Peyer's patch (tissue), 4 donors: ENCODE results near the gene KAZN. TPM values are rescaled to one million over a fixed set of nuclear protein-coding genes. Genes with fewer than 3 reads are reported as not detected.

Source experiments
- DNase-seq, 3 donors: peaks; one replicate each; pipeline ENCODE4 v3.0.0-alpha.2; 2017 to 2019
- H3K27ac ChIP-seq, 4 donors: fragments of 200-600 bp; sonication (generic); one replicate each; pipeline ENCODE4 v1.5.1; 2016 to 2019
- H3K27me3 ChIP-seq, 2 donors: fragments of 200-600 bp; sonication (generic); one replicate each; pipeline ENCODE4 v1.5.1; 2019
- H3K36me3 ChIP-seq, 3 donors: fragments of 200-600 bp; sonication (generic); one replicate each; pipeline ENCODE4 v1.5.1; 2016 to 2019
- H3K4me1 ChIP-seq, 4 donors: fragments of 200-600 bp; sonication (generic); one replicate each; pipeline ENCODE4 v1.5.1; 2016 to 2019
- H3K4me3 ChIP-seq, 4 donors: fragments of 200-600 bp; sonication (generic); 1 replicate in 3 of 4; 2 replicates in 1 of 4; pipeline ENCODE4 v1.5.1; 2016 to 2019; ENCODE audit warnings: mild to moderate bottlenecking in 1 of 4
- H3K9me3 ChIP-seq, 4 donors: fragments of 200-600 bp; sonication (generic); one replicate each; pipeline ENCODE4 v1.5.1; 2016 to 2019; ENCODE audit warnings: mild to moderate bottlenecking in 1 of 4
- POLR2A ChIP-seq, 2 donors: fragments of 450-650 bp; IDR thresholded peaks; one replicate each; pipeline ENCODE4 v1.5.1; 2017; ENCODE audit warnings: antibody characterized with exemption in 2 of 2, mild to moderate bottlenecking in 2 of 2, moderate library complexity in 2 of 2
- total RNA-seq, 4 donors: library from RNA; depleted of rRNA; stranded (reverse); fragments of >200 nt; gene quantifications; one replicate each; pipeline ENCODE4 v1.1.0, GENCODE V29; 2016
- TF ChIP-seq, protein P1 (sequence below), 6 experiments: fragments of 450-650 bp in 4 of 6; fragments of 200-600 bp in 2 of 6; sonication (generic) in 1 of 6; IDR thresholded peaks; one replicate each; pipeline ENCODE4 v1.5.1; 2017 to 2019; ENCODE audit warnings: antibody characterized with exemption in 6 of 6, mild to moderate bottlenecking in 3 of 6, moderate library complexity in 1 of 6

The KAZN gene
- total RNA-seq, 4 donors from 2014 or later, result 14.9 to 25.5 (median 21.7) TPM

DNA sequence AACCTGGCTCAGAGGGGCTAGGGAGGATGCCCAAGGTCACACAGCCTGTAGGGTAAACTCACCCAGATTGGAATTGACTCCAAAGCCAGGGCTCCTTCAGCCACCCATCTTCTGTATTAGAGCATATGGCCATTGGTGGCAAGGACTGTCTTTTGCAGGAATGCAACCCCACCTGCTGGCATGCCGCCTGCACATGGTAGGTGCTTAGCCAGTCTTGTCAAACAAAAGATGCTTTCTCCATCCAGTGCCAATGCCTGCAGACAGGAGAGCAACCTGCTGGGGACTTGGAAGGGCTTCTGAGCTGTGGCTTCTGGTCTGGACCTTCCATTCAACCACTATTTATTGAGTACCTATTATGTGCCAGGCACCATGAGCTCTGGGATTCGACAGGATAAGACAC is 459.8 kb downstream of the KAZN start:
- Histone ChIP-seq H3K9me3 (no peaks in the 10 kb centered on the region), H3K4me1 (no peaks in the 10 kb centered on the region), H3K36me3 (no peaks in the 10 kb centered on the region), H3K4me3 (no peak overlapping the region), H3K27ac (no peak overlapping the region), H3K27me3 (no peaks in the 10 kb centered on the region)
- TF ChIP-seq, protein P1, sequence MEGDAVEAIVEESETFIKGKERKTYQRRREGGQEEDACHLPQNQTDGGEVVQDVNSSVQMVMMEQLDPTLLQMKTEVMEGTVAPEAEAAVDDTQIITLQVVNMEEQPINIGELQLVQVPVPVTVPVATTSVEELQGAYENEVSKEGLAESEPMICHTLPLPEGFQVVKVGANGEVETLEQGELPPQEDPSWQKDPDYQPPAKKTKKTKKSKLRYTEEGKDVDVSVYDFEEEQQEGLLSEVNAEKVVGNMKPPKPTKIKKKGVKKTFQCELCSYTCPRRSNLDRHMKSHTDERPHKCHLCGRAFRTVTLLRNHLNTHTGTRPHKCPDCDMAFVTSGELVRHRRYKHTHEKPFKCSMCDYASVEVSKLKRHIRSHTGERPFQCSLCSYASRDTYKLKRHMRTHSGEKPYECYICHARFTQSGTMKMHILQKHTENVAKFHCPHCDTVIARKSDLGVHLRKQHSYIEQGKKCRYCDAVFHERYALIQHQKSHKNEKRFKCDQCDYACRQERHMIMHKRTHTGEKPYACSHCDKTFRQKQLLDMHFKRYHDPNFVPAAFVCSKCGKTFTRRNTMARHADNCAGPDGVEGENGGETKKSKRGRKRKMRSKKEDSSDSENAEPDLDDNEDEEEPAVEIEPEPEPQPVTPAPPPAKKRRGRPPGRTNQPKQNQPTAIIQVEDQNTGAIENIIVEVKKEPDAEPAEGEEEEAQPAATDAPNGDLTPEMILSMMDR (IDR thresholded peaks at IDR 0.05), result no peak
- no peak for TF ChIP-seq POLR2A (IDR thresholded peaks at IDR 0.05)
- no peak for DNase-seq

DNA sequence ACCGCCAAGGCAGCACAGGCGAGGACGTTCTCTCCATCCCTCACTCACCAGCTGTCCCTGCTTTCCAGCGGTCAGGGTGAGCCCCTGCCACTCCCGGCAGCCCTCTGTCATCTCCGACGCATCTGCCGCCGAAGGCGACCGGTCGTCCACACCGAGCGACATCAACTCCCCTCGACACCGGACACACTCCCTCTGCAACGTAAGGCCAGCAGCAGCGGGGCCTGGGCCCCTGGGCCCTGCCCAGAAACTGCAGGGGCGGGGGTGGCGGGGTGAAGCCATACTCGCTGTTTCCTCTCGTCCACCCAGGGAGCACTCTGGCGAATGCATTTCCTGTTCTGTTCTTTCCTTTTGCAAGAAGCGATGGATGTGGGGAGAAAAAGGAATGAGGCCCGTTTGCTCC is 461.6 kb downstream of the KAZN start:
- no peak for TF ChIP-seq POLR2A (IDR thresholded peaks at IDR 0.05)
- TF ChIP-seq, protein P1 (IDR thresholded peaks at IDR 0.05), result no peak
- Histone ChIP-seq H3K9me3 (no peaks in the 10 kb centered on the region), H3K36me3 (no peaks in the 10 kb centered on the region), H3K27me3 (no peaks in the 10 kb centered on the region), H3K4me1 (no peaks in the 10 kb centered on the region), H3K27ac (no peak overlapping the region), H3K4me3 (no peak overlapping the region)
- no peak for DNase-seq

DNA sequence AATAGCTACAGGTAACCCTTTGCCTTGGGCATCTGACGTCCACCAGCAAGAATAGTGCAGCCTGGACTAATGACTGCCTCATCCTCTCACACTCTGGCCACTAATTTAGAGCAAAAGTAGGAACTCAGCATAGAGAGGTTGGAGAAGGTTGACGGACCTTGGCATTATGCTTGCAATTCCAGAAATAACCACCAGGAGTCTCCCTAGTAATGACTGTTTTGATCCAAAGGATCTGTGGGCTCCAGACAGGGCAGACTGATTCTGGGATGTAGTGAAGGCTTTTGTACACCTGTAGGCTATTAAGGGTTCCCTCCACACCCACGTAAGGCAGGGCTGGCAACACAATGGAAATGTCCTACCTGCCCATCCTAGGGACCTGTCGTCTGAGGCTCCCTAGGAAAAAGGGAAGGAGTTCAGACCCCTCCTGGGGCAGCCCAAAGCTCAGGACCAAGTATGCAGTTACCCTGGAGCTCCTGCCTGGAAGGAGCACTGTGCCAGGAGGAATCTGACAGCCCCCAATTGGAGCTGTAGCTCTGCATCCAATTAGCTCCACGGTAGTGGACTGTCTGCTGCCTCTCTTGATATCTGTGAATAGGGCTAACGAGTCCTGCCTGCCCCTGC is 464.1 kb downstream of the KAZN start:
- Histone ChIP-seq H3K27ac (no peak overlapping the region), H3K27me3 (no peaks in the 10 kb centered on the region), H3K36me3 (no peaks in the 10 kb centered on the region), H3K4me3 (no peak overlapping the region), H3K9me3 (no peaks in the 10 kb centered on the region), H3K4me1 (no peaks in the 10 kb centered on the region)
- DNase-seq, result no peak
- TF ChIP-seq, protein P1 (IDR thresholded peaks at IDR 0.05), result peak in 4 of 6 experiments; percentile 36 to 66 (median 60)
- no peak for TF ChIP-seq POLR2A (IDR thresholded peaks at IDR 0.05)

DNA sequence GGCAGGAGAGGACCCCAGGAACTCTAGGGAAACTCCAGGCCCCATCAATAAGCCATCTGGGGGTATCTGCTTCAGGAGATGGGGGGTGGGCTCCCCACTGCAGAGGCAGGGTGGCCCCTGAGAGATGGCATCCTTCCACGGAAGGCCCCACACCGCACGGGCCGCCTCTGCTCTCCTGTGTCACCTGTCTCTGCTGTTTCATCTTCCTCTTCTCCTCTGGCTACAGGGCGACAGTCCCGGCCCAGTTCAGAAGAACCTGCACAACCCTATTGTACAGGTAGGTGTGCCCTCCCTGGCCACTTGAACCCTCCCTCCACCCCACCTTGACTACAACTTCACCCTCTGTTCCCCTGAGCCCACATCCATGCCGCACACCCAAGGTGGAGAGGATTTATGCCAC is 464.9 kb downstream of the KAZN start:
- no peaks in the 10 kb centered on the region for H3K36me3 ChIP-seq
- no peaks in the 10 kb centered on the region for H3K27me3 ChIP-seq
- TF ChIP-seq, protein P1 (IDR thresholded peaks at IDR 0.05), result no peak
- no peak for TF ChIP-seq POLR2A (IDR thresholded peaks at IDR 0.05)
- no peak for DNase-seq
- H3K27ac ChIP-seq, result no peak overlapping the region
- H3K4me1 ChIP-seq, result no peaks in the 10 kb centered on the region
- H3K9me3 ChIP-seq, result no peaks in the 10 kb centered on the region
- no peak overlapping the region for H3K4me3 ChIP-seq

DNA sequence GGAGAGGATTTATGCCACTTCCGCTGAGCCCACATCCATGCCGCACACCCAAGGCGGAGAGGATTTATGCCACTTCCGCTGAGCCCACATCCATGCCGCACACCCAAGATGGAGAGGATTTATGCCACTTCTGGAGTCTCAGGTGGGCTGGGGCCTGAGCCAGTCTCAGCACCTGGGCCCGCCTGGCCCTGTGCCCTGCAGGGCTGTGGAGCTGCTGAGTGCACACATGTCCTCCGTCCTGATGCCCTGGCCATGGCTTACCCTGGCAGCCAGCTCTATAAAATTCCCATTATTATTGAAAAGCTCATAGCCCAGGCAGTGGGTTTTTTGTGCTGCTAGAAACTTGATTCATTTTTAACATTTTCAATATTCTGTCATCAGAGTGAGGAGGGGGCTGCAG is 465.3 kb downstream of the KAZN start:
- H3K4me1 ChIP-seq, result no peaks in the 10 kb centered on the region
- H3K9me3 ChIP-seq, result no peaks in the 10 kb centered on the region
- H3K27ac ChIP-seq, result no peak overlapping the region
- H3K4me3 ChIP-seq, result no peak overlapping the region
- TF ChIP-seq, protein P1 (IDR thresholded peaks at IDR 0.05), result no peak
- no peak for TF ChIP-seq POLR2A (IDR thresholded peaks at IDR 0.05)
- H3K27me3 ChIP-seq, result no peaks in the 10 kb centered on the region
- DNase-seq, result no peak
- no peaks in the 10 kb centered on the region for H3K36me3 ChIP-seq
